Pericardium fibroblast (primary cell): Measurements from ENCODE around the gene PPFIBP1. TPM values are rescaled to one million over a fixed set of nuclear protein-coding genes. Genes with fewer than 3 reads are reported as not detected.

Experiments used
- total RNA-seq: library from RNA; depleted of rRNA; stranded (reverse); fragments of >200 nt; gene quantifications from 2 replicates; pipeline ENCODE4 v1.2.3, GENCODE V29; 2015

The PPFIBP1 gene
- 36.3 and 39.7 TPM in 2 replicates for total RNA-seq

GRCh38 chr12:27523642-27524493, at the start of gene PPFIBP1:
Gene PPFIBP1 (plus strand): TSS chr12:27524206. CDS start chr12:27633397, 109,191 bp downstream.

GRCh38 chr12:27696293-27696652, 172.3 kb downstream of the PPFIBP1 start, which contains the start of gene REP15:
Gene REP15 (plus strand): TSS chr12:27696447. CDS start chr12:27696563, 116 bp downstream.

GRCh38 chr12:27710592-27711316, 186.7 kb downstream of the PPFIBP1 start, which contains the start of gene MRPS35:
Gene MRPS35 (plus strand): TSS chr12:27710832. CDS start chr12:27710844, 12 bp downstream.

Other genes starting within 250 kb of the PPFIBP1 start
- 0.70 and 1.4 TPM in 2 replicates for gene BMAL2, start 191.4 kb upstream of the PPFIBP1 start, total RNA-seq
- not detected in 2 replicates for gene SMCO2, start 77.5 kb upstream of the PPFIBP1 start, total RNA-seq
- gene REP15, start 172.2 kb downstream of the PPFIBP1 start, total RNA-seq: 0.82 TPM in 1 of 2 replicates, not detected in the other
- gene MRPS35, start 186.6 kb downstream of the PPFIBP1 start, total RNA-seq: 43.1 and 44.7 TPM in 2 replicates